GM21529 (cell line): ENCODE results near the gene AMER2.

Source experiments
- ATAC-seq: cut with Tn5 transposase; IDR thresholded peaks from one replicate; pipeline ENCODE4 v1.9.1; 2021; ENCODE audit not compliant: unreplicated experiment

Gene AMER2, protein sequence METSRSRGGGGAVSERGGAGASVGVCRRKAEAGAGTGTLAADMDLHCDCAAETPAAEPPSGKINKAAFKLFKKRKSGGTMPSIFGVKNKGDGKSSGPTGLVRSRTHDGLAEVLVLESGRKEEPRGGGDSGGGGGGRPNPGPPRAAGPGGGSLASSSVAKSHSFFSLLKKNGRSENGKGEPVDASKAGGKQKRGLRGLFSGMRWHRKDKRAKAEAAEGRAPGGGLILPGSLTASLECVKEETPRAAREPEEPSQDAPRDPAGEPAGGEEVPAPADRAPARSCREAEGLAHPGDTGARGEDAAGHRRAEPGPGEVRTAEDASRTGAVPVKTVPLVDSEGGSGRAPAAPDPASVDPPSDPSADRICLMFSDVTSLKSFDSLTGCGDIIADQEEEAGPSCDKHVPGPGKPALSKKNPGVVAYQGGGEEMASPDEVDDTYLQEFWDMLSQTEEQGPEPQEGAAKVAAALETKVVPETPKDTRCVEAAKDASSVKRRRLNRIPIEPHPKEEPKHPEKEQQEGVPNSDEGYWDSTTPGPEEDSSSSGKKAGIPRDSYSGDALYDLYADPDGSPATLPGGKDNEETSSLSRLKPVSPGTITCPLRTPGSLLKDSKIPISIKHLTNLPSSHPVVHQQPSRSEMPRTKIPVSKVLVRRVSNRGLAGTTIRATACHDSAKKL

DNA sequence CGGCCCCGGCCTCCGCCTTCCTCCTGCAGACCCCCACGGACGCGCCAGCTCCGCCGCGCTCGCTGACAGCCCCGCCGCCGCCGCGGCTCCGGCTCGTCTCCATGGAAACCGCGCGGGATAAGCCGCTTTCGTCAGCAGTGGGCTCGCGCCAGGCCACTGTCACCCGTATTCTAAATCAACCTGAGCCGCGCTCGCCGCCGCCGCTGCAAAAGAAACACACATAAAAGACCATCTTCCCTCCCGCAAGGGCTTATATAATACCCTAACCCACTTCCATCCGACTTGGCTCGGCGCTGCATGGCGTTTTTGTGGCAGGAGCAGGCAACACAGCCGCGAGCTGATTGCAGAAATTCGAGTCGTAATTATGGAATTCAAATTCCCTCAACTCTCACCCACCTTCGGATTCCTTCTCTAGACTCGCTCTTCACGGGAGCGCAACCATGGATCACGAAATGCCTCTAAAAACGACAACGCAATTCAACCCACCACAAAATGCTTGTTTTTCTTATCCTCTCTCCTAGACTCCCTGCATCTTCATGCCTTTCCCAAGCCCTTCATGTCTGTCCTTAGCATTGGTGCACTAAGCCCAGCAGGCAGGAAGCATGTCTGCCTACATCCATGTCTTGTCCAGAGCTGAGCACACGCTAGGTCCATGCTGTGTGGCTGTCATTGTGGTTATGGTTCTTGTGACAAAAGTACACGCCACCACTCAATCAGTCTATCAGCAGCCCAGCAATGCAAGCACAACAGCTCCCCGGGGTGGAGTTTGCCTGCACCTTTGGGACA, at the start of gene AMER2:
Gene AMER2, minus strand, starts transcription at position 772 of the 786 bp plus-strand sequence. Its CDS starts 669 bp downstream, at position 103.
- ATAC-seq: no peak

DNA sequence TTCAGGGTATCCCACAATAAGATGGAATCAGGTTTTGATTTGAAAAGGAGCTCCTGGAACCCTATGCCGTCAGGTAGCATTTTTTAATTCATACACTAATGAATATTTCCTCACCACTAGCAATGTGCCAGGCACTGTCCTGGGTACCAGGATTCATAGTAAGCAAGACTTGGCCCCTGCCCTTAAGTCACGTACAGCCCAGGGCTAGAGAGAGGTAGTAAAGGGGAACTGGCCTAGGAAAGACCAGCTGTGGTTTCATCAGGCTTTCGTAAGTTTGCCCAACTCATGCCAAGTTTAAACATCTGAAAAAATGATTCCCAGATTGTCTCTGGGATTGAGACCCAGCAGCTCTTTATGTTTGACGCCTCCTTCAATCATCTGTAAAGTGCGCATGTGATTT, 45.9 kb upstream of the AMER2 start:
- no peak for ATAC-seq

- no peak for ATAC-seq
These were observed 45.2 kb upstream of the AMER2 start for GRCh38 chr13:25217023-25217885.

DNA sequence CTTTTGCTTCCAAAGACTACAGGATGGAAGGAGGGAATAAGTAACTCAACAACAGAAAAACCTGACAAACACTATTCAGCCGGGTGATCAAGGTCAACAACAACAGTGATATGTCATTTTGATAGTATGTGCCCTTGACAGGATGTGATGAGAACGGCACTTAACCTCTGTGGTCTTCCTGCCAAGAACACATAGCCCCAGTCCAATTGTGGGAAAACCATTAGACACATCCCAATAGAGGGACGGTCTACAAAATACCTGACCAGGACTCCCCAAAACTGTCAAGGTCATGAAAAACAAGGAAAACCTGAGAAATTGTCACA, 43.1 kb upstream of the AMER2 start:
- no peak for ATAC-seq

- no peak for ATAC-seq
These were observed 42.6 kb upstream of the AMER2 start for GRCh38 chr13:25214491-25215252.

- no peak for ATAC-seq
These were observed 41.6 kb upstream of the AMER2 start for GRCh38 chr13:25213715-25214114.

DNA sequence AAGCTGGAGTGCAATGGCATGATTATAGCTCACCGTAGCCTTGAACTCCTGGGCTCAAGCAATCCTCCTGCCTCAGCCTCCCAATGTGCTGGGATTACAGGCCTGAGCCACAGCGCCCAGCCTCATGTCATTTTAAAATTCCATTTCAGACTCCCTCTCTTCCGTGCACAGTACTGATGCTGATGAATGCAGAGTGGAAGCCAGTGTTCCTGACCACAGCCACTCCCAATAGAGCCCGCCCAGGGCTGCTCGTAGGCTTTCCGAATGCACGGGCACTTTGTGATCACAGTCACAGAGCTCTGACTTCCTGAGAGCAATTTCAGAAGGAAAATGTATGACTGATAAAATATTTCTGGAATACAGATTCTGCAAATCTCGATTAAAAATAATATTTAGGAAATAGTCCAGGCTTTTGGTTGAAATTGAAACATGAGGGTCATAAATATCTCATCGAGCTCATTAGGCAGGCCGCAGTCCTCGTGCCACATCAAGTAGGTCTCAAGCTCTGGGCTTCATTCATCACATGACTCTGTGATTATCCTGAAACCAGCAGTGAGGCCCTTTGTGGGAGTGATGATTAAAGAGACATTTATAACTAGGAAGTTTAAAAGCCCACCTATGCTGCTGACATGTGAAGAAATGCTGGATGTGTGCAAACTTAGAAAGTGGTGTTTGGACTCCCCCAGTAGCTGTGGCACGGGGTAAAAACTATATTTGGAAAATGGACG, 38.9 kb upstream of the AMER2 start:
- ATAC-seq: no peak

- no peak for ATAC-seq
These were observed 35.3 kb upstream of the AMER2 start for GRCh38 chr13:25207291-25207810.

GRCh38 chr13:25204863-25205262, 32.8 kb upstream of the AMER2 start:
- ATAC-seq: no peak

- no peak for ATAC-seq
These were observed 31.1 kb upstream of the AMER2 start for GRCh38 chr13:25203127-25203740.

- ATAC-seq: no peak
These were observed 28.7 kb upstream of the AMER2 start for GRCh38 chr13:25200783-25201182.

DNA sequence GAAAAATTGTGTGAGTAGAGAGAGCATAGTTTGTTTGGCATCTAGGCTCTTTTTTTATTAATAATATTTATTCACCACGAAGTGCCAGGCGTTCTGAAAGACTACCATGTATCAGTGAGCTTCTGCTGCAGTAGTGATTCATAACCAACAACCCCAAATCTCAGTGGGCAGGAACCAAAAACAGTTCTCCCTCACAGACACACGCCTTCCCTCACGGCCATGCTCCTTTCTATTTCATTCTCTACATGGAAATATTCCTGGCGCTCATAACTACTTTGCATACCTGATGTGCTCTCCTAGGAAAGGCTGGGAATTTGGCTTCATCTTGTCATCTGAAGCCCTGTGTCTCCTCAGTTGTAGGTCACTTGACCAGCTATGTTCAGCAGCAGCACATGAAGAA, 26.6 kb upstream of the AMER2 start:
- ATAC-seq: no peak

- ATAC-seq: no peak
These were observed 24.9 kb upstream of the AMER2 start for GRCh38 chr13:25196971-25197370.

- ATAC-seq: no peak
These were observed 20.8 kb upstream of the AMER2 start for GRCh38 chr13:25192936-25193335.

GRCh38 chr13:25192489-25192888, 20.4 kb upstream of the AMER2 start:
- ATAC-seq: no peak

GRCh38 chr13:25192052-25192451, 20.0 kb upstream of the AMER2 start:
- no peak for ATAC-seq

DNA sequence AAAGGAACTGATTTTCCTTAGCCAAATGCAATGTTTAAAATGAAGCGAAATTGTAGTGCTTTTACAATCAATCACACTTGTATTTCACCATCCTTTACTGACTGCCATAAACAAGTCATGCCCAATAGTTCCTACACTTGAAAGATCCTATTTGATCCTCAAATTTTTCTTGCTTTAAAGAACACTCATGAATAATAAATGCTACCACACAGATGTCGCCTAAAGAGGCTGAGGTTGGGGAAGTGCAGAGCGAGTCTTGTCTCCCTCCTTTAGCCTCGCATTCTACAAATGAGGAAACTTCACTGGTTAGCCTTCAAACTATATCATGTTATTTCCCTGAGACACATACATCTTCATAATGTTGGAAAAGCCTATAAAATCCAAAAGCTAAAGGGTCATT, 18.7 kb upstream of the AMER2 start:
- ATAC-seq: no peak

DNA sequence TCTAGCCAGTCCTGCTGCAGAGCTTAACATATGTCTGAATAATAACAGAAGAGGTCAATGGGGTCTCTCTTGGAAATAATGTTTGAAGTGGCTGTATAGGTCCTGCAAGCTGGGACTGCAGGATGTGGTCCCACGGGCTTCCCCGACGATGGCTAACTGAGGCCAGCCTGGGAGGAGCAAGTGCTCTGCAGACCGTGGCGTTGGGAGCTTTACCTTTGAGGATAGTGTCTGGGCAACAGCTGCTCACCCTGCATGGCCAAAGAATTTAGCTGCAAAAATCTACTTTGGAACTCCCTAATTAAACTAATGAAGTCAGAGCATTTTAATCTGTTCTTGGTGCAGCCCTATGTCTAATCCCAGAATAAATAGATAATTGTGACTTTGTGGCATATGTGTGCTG, 18.2 kb upstream of the AMER2 start:
- no peak for ATAC-seq

- no peak for ATAC-seq
These were observed 15.5 kb upstream of the AMER2 start for GRCh38 chr13:25187596-25187995.
